Effector memory CD4-positive, alpha-beta T cell (primary cell): ENCODE measurements around the gene CLEC11A.

Experiments
- DNase-seq, 3 donors: peaks; one replicate each; pipeline ENCODE4 v3.0.0-alpha.2; 2020
- H3K27ac ChIP-seq: 2 replicates; pipeline ENCODE4 v1.7.0; 2013; ENCODE audit warnings: mild to moderate bottlenecking, low read length, moderate library complexity; ENCODE audit not compliant: insufficient read depth, poor library complexity, severe bottlenecking
- H3K27me3 ChIP-seq: replicated peaks from 2 replicates; pipeline ENCODE4 v1.7.0; 2013; ENCODE audit warnings: mild to moderate bottlenecking, low read length; ENCODE audit not compliant: insufficient read depth, control insufficient read depth, poor library complexity, severe bottlenecking
- H3K36me3 ChIP-seq: 2 replicates; pipeline ENCODE4 v1.7.0; 2013; ENCODE audit warnings: mild to moderate bottlenecking, low read length, moderate library complexity; ENCODE audit not compliant: control insufficient read depth, insufficient read depth
- H3K4me1 ChIP-seq: 2 replicates; pipeline ENCODE4 v1.7.0; 2013; ENCODE audit warnings: low read length, mild to moderate bottlenecking; ENCODE audit not compliant: control insufficient read depth, insufficient read depth, poor library complexity, severe bottlenecking
- H3K4me3 ChIP-seq: 2 replicates; pipeline ENCODE4 v1.7.0; 2013; ENCODE audit warnings: low read length, low read depth, mild to moderate bottlenecking; ENCODE audit not compliant: insufficient read depth, poor library complexity, severe bottlenecking
- H3K9me3 ChIP-seq: 2 replicates; pipeline ENCODE4 v1.7.0; 2013; ENCODE audit warnings: mild to moderate bottlenecking, low read length, moderate library complexity; ENCODE audit not compliant: control insufficient read depth

Gene CLEC11A

DNA sequence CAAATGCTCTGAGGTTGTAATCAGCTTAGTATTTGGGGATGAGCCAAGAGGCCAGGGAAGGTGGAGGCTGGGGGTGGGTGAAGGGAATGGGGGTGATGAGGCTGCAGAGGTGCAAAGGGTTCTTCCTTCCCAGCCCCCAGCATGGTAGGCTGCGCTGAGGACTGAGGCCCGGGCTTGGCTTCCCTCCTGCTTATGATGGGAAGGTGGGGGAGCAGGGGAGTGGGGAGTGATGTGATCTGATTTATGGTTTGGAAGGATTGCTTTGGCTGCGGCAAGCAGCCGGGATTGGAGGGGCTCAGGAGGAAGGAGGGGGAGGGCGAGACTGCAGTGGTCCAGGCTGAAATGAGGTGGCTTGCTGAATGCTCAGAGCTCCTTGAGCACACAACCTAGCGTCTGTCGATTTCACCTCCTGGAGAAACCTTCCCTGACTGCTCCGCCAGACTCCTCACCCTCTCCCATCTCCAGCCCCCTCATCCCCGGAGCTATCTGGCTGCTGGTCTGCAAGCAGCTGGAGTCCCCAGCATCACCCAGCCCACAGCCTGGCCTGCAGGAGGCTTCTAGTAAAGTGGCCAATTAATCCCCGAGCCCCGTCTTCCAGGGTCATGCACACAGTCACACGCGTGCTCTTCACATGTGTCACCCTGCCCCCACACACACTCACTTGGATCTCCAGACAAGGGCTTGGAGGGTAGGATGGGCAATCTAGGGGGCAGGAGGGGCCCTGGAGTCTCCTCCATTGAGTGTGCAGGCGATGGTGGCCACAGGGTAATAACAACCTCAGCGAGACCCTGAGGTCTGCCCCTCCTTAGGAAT, 757 bp upstream of the CLEC11A start:
- Histone ChIP-seq H3K4me3 (no peak overlapping the region), H3K36me3 (no peaks in the 10 kb centered on the region), H3K27ac (no peak overlapping the region), H3K27me3 (peaks cover 34% of the 10 kb centered on the region), H3K9me3 (no peaks in the 10 kb centered on the region), H3K4me1 (peaks cover 31% of the 10 kb centered on the region)
- DNase-seq, result no peak

DNA sequence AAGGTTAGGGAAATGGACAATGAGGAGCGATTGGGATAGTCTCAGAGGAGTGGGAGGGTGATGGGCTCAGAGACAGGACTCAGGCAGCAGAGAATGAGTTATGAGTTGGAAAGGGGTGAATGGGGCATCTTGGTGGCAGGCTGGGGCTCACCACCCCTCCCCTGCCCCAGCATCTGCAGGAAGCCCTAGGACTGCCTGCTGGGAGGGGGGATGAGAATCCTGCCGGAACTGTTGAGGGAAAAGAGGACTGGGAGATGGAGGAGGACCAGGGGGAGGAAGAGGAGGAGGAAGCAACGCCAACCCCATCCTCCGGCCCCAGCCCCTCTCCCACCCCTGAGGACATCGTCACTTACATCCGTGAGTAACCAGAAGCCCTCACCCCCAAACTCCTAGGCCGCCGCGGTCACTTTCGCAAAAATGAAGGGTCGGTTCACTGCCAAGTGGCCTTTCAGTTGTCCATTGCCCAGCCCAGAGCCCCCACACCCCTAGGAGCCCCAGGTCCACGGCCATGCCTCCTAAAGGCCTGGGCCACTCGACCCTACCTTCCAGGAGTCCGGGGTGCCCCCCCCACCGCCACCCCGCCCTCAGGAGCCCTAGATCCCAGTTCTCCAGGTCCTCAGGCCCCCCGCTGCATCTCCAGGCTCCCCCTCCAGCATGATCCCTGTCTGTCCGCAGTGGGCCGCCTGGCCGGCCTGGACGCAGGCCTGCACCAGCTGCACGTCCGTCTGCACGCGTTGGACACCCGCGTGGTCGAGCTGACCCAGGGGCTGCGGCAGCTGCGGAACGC, 764 bp downstream of the CLEC11A start:
- no peaks in the 10 kb centered on the region for H3K36me3 ChIP-seq
- peaks cover 32% of the 10 kb centered on the region for H3K27me3 ChIP-seq
- H3K4me3 ChIP-seq, result peak overlapping the region; percentile 48
- H3K9me3 ChIP-seq, result no peaks in the 10 kb centered on the region
- H3K4me1 ChIP-seq, result peaks cover 21% of the 10 kb centered on the region
- no peak for DNase-seq
- H3K27ac ChIP-seq, result no peak overlapping the region

- DNase-seq, result peak; percentile 46 to 68 (median 58)
- no peak overlapping the region for H3K27ac ChIP-seq
These were observed 1.5 kb downstream of the CLEC11A start for GRCh38 chr19:50724522-50725217.

GRCh38 chr19:50725218-50725910, 2.2 kb downstream of the CLEC11A start:
- no peaks in the 10 kb centered on the region for H3K36me3 ChIP-seq
- H3K4me3 ChIP-seq, result peak overlapping the region; percentile 48
- no peak for DNase-seq
- H3K4me1 ChIP-seq, result peaks cover 19% of the 10 kb centered on the region
- H3K27ac ChIP-seq, result no peak overlapping the region
- H3K9me3 ChIP-seq, result no peaks in the 10 kb centered on the region
- H3K27me3 ChIP-seq, result peaks cover 30% of the 10 kb centered on the region

More at GRCh38 chr19:50724522-50725217, 1.5 kb downstream of the CLEC11A start:
- no peaks in the 10 kb centered on the region for H3K36me3 ChIP-seq
- peaks cover 19% of the 10 kb centered on the region for H3K4me1 ChIP-seq
- no peaks in the 10 kb centered on the region for H3K9me3 ChIP-seq
- H3K4me3 ChIP-seq, result peak overlapping the region; percentile 48
- peaks cover 30% of the 10 kb centered on the region for H3K27me3 ChIP-seq

- Histone ChIP-seq H3K9me3 (no peaks in the 10 kb centered on the region), H3K4me1 (peaks cover 19% of the 10 kb centered on the region), H3K36me3 (no peaks in the 10 kb centered on the region), H3K27me3 (peaks cover 30% of the 10 kb centered on the region), H3K27ac (no peak overlapping the region), H3K4me3 (peak overlapping the region; percentile 48)
- no peak for DNase-seq
These were observed 2.7 kb downstream of the CLEC11A start for GRCh38 chr19:50725911-50726230.

DNA sequence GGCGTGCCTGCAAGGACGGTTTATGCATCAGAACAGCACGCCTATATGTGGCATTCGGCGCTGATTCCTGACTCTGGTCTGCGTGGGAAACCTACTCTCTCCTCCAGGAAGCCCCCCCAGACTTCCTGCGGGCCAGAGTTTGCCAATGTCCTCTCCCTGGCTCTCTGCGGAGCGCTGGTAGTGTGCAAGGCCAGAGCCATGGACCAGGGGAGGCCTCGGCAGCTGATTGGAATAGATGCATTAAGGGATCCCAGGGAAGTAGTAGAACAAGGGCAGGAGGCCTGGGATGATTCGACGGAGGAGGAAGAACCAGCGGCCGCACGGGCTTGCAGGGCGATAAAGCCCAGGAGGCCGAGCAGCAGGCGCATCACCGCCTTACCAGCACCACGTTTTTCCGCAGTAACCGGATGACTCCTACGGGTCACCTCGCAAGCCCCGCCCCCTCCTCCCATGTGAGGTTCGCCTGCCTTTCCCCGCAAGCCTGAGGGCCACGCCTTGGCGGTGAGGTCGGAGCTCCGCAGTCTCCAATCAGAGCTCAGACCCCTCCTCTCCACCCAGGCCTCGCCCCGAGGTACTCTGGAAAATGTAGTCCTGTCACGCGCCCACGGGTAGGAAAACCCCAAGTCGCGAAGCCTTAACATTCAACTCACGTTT, 5.0 kb downstream of the CLEC11A start:
- DNase-seq, result no peak
- Histone ChIP-seq H3K27ac (no peak overlapping the region), H3K27me3 (peaks cover 24% of the 10 kb centered on the region), H3K4me3 (no peak overlapping the region), H3K4me1 (peaks cover 19% of the 10 kb centered on the region), H3K9me3 (no peaks in the 10 kb centered on the region), H3K36me3 (no peaks in the 10 kb centered on the region)

DNA sequence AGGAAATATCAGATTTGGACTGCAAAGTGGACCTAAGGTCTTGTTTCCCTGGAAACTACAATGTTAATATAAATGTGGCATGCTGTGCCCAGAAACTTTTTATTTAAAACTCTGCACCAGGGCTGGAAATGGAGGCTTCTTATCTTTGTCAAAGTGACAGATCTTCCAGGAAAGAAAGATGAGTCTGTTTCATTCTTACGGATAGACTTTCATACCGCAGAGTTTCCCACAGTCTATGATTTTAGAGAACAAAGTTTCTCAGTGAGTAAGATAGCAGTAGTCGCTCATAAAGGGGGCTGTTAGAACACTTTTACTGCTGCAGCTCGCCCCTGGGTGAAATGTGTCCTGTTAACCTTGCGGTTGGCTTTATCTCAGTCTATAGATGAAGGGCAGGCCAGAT, 6.7 kb downstream of the CLEC11A start:
- Histone ChIP-seq H3K9me3 (no peaks in the 10 kb centered on the region), H3K4me1 (peaks cover 9% of the 10 kb centered on the region), H3K27me3 (peaks cover 11% of the 10 kb centered on the region), H3K36me3 (no peaks in the 10 kb centered on the region), H3K4me3 (no peak overlapping the region), H3K27ac (no peak overlapping the region)
- no peak for DNase-seq

GRCh38 chr19:50735869-50736268, 12.7 kb downstream of the CLEC11A start:
- DNase-seq, result no peak
- H3K27me3 ChIP-seq, result no peaks in the 10 kb centered on the region
- H3K4me3 ChIP-seq, result no peak overlapping the region
- no peaks in the 10 kb centered on the region for H3K9me3 ChIP-seq
- no peaks in the 10 kb centered on the region for H3K4me1 ChIP-seq
- no peak overlapping the region for H3K27ac ChIP-seq
- no peaks in the 10 kb centered on the region for H3K36me3 ChIP-seq

DNA sequence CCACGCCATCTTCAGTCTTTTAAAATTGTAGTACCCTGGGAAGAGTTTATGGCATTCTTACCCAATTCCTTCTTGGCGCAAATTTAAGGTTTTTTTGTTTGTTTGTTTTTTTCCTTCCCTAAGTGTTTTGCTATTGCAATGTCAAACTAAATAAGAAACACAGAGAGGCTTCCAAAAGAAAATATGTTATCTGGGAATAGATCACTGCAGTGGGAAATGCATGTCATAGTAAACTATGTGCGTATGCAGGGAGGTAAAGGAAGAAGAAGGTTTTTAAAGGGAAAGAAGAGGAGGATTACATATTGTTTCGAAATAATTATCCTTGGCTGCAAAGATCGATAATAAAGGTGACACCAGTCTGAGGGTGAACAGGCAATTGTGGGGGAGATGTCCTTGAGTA, 13.2 kb downstream of the CLEC11A start:
- no peaks in the 10 kb centered on the region for H3K4me1 ChIP-seq
- no peak overlapping the region for H3K27ac ChIP-seq
- no peak overlapping the region for H3K4me3 ChIP-seq
- H3K9me3 ChIP-seq, result no peaks in the 10 kb centered on the region
- DNase-seq, result no peak
- H3K27me3 ChIP-seq, result no peaks in the 10 kb centered on the region
- no peaks in the 10 kb centered on the region for H3K36me3 ChIP-seq
